Colonic mucosa (tissue), 4 donors: ENCODE measurements around the gene ADGRD1. TPM values are rescaled to one million over a fixed set of nuclear protein-coding genes. Genes with fewer than 3 reads are reported as not detected.

ENCODE experiments used
- DNase-seq: peaks from one replicate; pipeline ENCODE4 v3.0.0-alpha.2; 2020
- H3K27ac ChIP-seq: fragments of 200-600 bp; one replicate; pipeline ENCODE4 v1.8.0; 2021
- H3K27me3 ChIP-seq: fragments of 200-600 bp; one replicate; pipeline ENCODE4 v1.8.0; 2021
- H3K36me3 ChIP-seq: fragments of 200-600 bp; one replicate; pipeline ENCODE4 v1.8.0; 2021
- H3K4me1 ChIP-seq: fragments of 200-600 bp; one replicate; pipeline ENCODE4 v1.8.0; 2021; ENCODE audit warnings: mild to moderate bottlenecking
- H3K4me3 ChIP-seq: fragments of 200-600 bp; one replicate; pipeline ENCODE4 v1.8.0; 2021
- H3K9ac ChIP-seq, 2 donors: one replicate each; pipeline ENCODE4 v1.7.0; 2013; ENCODE audit warnings: control low read depth in 2 of 2, low read depth in 2 of 2, low read length in 2 of 2
- H3K9me3 ChIP-seq: fragments of 200-600 bp; one replicate; pipeline ENCODE4 v1.8.0; 2021
- CTCF ChIP-seq: fragments of 200-600 bp; IDR thresholded peaks from one replicate; pipeline ENCODE4 v1.8.0; 2022; ENCODE audit warnings: antibody characterized with exemption, mild to moderate bottlenecking
- intact Hi-C: fragments of 100-400 bp; cut with DNase I; formaldehyde crosslinking; loops from one replicate; pipeline ENCODE4 v1.14.1; 2022
- total RNA-seq, 2 donors: library from RNA; stranded (reverse); fragmentation: NEBNext Ultra II Directional in 1 of 2; extraction: Animal tissue kit (Norgen Biotek cat#: 25700) in 1 of 2; gene quantifications; one replicate each; pipeline ENCODE4 v1.2.1, GENCODE V29; 2021
- donor health status: healthy.
- donor health status: DM: no; HTN: no; CAD: no.
- donor health status: DM: no; HTN: no; CAD: no.

The ADGRD1 gene
- total RNA-seq, 2 donors from 2014 or later = 3.5 to 3.6 TPM

- DNase-seq = no peak
- no peak overlapping the region for H3K27ac ChIP-seq
- H3K9me3 ChIP-seq = no peaks in the 10 kb centered on the region
- H3K36me3 ChIP-seq = no peaks in the 10 kb centered on the region
- no peak for TF ChIP-seq CTCF
- intact Hi-C loops = no loop called here
- H3K9ac ChIP-seq = no peak overlapping the region
- no peaks in the 10 kb centered on the region for H3K4me1 ChIP-seq
- H3K4me3 ChIP-seq = no peak overlapping the region
- no peaks in the 10 kb centered on the region for H3K27me3 ChIP-seq
Observed at GRCh38 chr12:131038159-131038558, 84.5 kb downstream of the ADGRD1 start.

- Histone ChIP-seq H3K9me3 (no peaks in the 10 kb centered on the region), H3K27me3 (no peaks in the 10 kb centered on the region), H3K4me3 (no peak overlapping the region), H3K27ac (no peak overlapping the region), H3K9ac (no peak overlapping the region), H3K36me3 (no peaks in the 10 kb centered on the region), H3K4me1 (no peaks in the 10 kb centered on the region)
- intact Hi-C loops = no loop called here
- no peak for TF ChIP-seq CTCF
- DNase-seq = no peak
Observed at GRCh38 chr12:131038961-131039950, 85.5 kb downstream of the ADGRD1 start.

- no peak for DNase-seq
- Histone ChIP-seq H3K27me3 (no peaks in the 10 kb centered on the region), H3K9me3 (no peaks in the 10 kb centered on the region), H3K36me3 (no peaks in the 10 kb centered on the region), H3K9ac (no peak overlapping the region), H3K4me3 (no peak overlapping the region), H3K27ac (no peak overlapping the region), H3K4me1 (no peaks in the 10 kb centered on the region)
- intact Hi-C loops = no loop called here
- TF ChIP-seq CTCF = no peak
Observed at GRCh38 chr12:131040491-131040890, 86.8 kb downstream of the ADGRD1 start.

- Histone ChIP-seq H3K36me3 (no peaks in the 10 kb centered on the region), H3K27ac (no peak overlapping the region), H3K9ac (no peak overlapping the region), H3K27me3 (no peaks in the 10 kb centered on the region), H3K9me3 (no peaks in the 10 kb centered on the region), H3K4me1 (no peaks in the 10 kb centered on the region), H3K4me3 (no peak overlapping the region)
- intact Hi-C loops = no loop called here
- no peak for TF ChIP-seq CTCF
- no peak for DNase-seq
Observed at GRCh38 chr12:131041216-131041967, 87.7 kb downstream of the ADGRD1 start.

- H3K9me3 ChIP-seq = no peaks in the 10 kb centered on the region
- TF ChIP-seq CTCF = no peak
- H3K36me3 ChIP-seq = no peaks in the 10 kb centered on the region
- no peak overlapping the region for H3K4me3 ChIP-seq
- no peaks in the 10 kb centered on the region for H3K27me3 ChIP-seq
- H3K4me1 ChIP-seq = no peaks in the 10 kb centered on the region
- DNase-seq = no peak
- intact Hi-C loops = no loop called here
- H3K27ac ChIP-seq = no peak overlapping the region
- no peak overlapping the region for H3K9ac ChIP-seq
Observed at GRCh38 chr12:131041968-131042833, 88.5 kb downstream of the ADGRD1 start.
